Measurements from ENCODE around the gene PGAP3.
"Not testable (repeated sequence)": the region's sequence is repeated elsewhere in the genome, so short reads cannot be mapped to it uniquely, and the experiment has no call there.

Gene PGAP3

GRCh38 chr17:39715375-39716072 lies 27.7 kb upstream of the PGAP3 start:
- no peak for DNase-seq

GRCh38 chr17:39714234-39714633 lies 26.4 kb upstream of the PGAP3 start:
- DNase-seq = no peak

- no peak for DNase-seq
Observed at GRCh38 chr17:39711851-39712250, 24.0 kb upstream of the PGAP3 start.

DNA sequence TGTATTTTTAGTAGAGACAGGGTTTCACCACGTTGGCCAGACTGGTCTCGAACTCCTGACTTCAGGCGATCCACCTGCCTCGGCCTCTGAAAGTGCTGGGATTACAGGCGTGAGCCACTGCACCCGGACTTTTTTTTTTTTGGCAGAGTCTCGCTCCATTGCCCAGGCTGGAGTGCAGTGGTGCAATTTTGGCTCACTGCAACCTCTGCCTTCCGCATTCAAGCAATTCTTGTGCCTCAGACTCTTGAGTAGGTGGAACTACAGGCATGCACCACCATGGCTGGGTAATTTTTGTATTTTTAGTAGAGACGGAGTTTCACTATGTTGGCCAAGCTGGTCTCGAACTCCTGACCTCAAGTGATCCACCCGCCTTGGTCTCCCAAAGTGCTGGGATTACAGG lies 23.2 kb upstream of the PGAP3 start:
- DNase-seq = not testable (repeated sequence)

GRCh38 chr17:39709998-39710964 lies 22.4 kb upstream of the PGAP3 start:
- DNase-seq = no peak

DNA sequence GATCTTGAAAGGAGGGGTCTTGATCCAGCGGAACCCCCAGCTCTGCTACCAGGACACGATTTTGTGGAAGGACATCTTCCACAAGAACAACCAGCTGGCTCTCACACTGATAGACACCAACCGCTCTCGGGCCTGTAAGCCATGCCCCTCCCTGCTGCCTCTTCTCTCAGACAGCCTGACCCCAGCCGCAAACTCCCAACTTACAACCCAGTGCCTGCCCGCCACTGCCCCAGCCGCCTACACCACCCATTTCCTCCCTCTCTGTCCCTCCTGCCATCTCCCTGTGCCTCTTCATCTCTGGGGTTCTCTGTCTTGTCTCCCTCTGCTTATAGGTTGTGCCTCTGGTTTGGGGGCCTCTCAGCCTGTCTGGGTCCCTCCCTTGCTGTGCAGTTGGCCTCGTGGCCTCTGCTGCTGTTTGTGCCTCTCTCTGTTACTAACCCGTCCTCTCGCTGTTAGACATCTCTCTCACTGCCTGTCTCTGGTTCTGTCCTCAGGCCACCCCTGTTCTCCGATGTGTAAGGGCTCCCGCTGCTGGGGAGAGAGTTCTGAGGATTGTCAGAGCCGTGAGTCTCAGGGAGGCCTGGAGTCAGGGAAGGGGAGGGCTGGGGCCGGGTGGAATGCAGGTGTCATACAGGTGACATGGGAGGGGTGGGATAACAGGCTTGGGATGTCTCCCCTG lies 21.6 kb upstream of the PGAP3 start:
- no peak for DNase-seq

- DNase-seq = peak; percentile 40
Observed at GRCh38 chr17:39706921-39707337, 19.1 kb upstream of the PGAP3 start.

DNA sequence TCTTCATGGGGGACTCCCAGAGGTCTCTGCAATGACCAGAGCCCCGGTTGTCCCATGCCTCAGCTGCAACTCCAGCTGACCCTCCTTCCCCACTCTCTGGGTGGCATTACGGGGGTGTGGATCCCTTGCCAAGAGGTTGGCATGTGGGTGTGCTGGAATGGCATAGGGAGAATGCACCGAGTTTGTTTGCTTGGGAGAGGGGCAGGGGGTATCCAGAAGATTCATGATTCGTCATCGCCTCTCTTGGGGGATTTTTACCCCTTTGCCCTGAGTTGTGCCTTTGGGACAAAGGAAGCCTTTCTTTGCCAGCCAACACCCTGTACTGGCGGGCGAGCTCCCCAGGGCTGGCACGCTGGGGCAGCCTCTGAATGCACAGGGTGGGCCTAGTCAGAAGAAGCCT lies 18.5 kb upstream of the PGAP3 start:
- DNase-seq = no peak

DNA sequence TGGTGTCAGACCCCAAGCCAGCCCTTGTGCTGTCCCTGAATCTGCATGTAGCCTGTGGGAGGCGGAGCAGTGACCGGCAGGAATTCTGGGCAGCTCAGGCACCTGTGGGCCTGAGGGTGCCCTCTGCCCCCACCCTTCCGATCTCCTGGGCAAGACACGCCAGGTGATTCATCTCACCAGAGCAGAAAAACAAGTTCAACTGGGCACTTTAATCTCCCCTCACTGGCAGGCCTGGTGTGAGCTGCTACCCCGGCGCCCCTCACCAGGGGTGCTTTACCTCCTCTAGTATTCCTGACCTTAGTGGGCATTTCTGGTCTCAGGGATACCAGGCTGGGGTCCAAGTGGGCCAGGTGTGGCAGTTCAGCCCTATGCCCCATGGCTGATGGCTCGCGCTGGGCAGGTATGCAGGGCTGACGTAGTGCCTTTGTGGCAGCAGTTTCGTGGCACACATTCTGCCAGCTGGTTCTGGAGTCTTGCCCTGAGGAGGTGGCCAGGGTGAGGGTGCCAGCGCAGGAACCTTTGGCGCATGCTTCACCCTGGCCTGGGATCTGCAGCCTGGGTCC lies 18.0 kb upstream of the PGAP3 start:
- no peak for DNase-seq

- DNase-seq = no peak
Observed at GRCh38 chr17:39704821-39705551, 17.1 kb upstream of the PGAP3 start.

- no peak for DNase-seq
Observed at GRCh38 chr17:39703913-39704312, 16.1 kb upstream of the PGAP3 start.

- DNase-seq = peak; percentile 46
Observed at GRCh38 chr17:39702901-39703893, 15.3 kb upstream of the PGAP3 start.

- no peak for DNase-seq
Observed at GRCh38 chr17:39701784-39702422, 14.0 kb upstream of the PGAP3 start.

DNA sequence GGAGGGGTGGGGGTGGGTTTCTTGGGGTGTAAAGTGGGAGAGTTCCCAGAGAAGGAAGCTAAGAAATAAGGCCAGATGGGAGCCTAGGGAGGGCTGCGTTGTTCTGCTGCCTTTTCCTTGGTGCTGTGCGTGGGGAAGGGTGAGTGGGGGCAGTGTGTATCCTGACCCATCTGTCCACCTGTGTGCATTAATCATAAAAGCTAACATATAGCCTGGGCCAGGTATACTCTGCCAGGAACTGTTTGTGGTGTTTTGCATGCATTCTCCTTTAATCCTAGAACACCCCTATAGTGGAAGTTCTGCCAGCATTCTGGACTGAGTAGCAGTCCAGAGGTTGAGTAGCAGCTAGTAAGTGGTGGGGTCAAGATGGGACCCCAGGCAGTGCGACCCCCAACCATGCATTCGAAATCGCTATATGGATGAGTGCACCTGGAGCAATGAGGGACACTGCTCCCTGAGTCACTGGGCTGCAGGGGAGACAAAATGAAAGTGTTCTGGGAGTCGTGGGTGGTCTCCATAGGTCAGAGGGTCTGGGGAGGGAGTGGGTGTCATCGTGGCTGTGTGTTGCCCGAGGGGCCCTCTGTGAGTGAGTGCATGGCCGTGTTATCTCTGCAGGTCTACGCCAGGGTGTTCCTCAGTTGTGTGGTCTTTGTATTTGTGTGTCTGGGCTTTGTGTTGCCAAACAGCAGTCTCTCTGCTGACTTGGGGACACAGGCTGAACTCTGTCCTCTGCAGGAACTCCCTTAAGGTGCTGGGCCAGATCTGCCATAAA lies 13.3 kb upstream of the PGAP3 start:
- DNase-seq = no peak

GRCh38 chr17:39700148-39700987 lies 12.5 kb upstream of the PGAP3 start:
- DNase-seq = no peak

- DNase-seq = no peak
Observed at GRCh38 chr17:39699818-39700147, 11.9 kb upstream of the PGAP3 start, which contains the start of gene ERBB2. TSS of gene ERBB2 (plus strand) at chr17:39700064. CDS start at chr17:39700239, 175 bp downstream.

- not testable (repeated sequence) for DNase-seq
Observed at GRCh38 chr17:39699157-39699817, 11.4 kb upstream of the PGAP3 start.

- no peak for DNase-seq
Observed at GRCh38 chr17:39697961-39698360, 10.1 kb upstream of the PGAP3 start.
